Heart right ventricle (tissue), 16 donors: Measurements from ENCODE around the gene PROB1. TPM values are rescaled to one million over a fixed set of nuclear protein-coding genes. Genes with fewer than 3 reads are reported as not detected.
A peak's percentile ranks its signal among the peaks of the same experiment; 100 is the strongest.

ENCODE experiments used
- ATAC-seq, 8 donors: fragments of 200-7000 bp; cut with Tn5 transposase; one replicate each; pipeline ENCODE4 v1.9.1; 2020; ENCODE audit warnings: mild to moderate bottlenecking in 8 of 8, moderate library complexity in 8 of 8, moderate number of reproducible peaks in 1 of 8
- DNase-seq, 2 donors: peaks; one replicate each; pipeline ENCODE4 v3.0.0-alpha.2; 2020
- H3K27ac ChIP-seq, 10 donors: fragments of 200-600 bp; sonication (generic) in 2 of 10; one replicate each; pipeline versions ENCODE4 v1.5.0 to v1.8.0; 2020 to 2022; ENCODE audit warnings: mild to moderate bottlenecking in 3 of 10
- H3K27me3 ChIP-seq, 7 donors: fragments of 200-600 bp; one replicate each; pipeline ENCODE4 v1.8.0; 2021 to 2022; ENCODE audit warnings: mild to moderate bottlenecking in 2 of 7
- H3K36me3 ChIP-seq, 9 donors: fragments of 200-600 bp; sonication (generic) in 1 of 9; one replicate each; pipeline versions ENCODE4 v1.5.0 to v1.8.0; 2020 to 2022; ENCODE audit warnings: mild to moderate bottlenecking in 2 of 9
- H3K4me1 ChIP-seq, 9 donors: fragments of 200-600 bp; sonication (generic) in 1 of 9; one replicate each; pipeline versions ENCODE4 v1.5.0 to v1.8.0; 2020 to 2022; ENCODE audit warnings: mild to moderate bottlenecking in 4 of 9
- H3K4me3 ChIP-seq, 10 donors: fragments of 200-600 bp; sonication (generic) in 2 of 10; one replicate each; pipeline versions ENCODE4 v1.5.0 to v1.8.0; 2020 to 2022; ENCODE audit warnings: mild to moderate bottlenecking in 7 of 10, moderate library complexity in 2 of 10
- H3K9me3 ChIP-seq, 11 donors: fragments of 200-600 bp in 10 of 11; sonication (generic) in 2 of 11; one replicate each; pipeline versions ENCODE4 v1.5.0 to v1.8.0; 2013 to 2022; ENCODE audit warnings: mild to moderate bottlenecking in 2 of 11, control low read depth in 1 of 11, moderate library complexity in 1 of 11
- CTCF ChIP-seq, 9 donors: fragments of 200-600 bp; sonication (generic) in 2 of 9; IDR thresholded peaks; one replicate each; pipeline versions ENCODE4 v1.5.0 to v1.8.0; 2021 to 2022; ENCODE audit warnings: antibody characterized with exemption in 9 of 9, mild to moderate bottlenecking in 5 of 9, moderate library complexity in 1 of 9
- WGBS, 2 donors: extraction: QIAGEN DNeasy Blood & Tissue Kit; methylation state at CpG; one replicate each; pipeline ENCODE4 v1.1.7; 2013; ENCODE audit warnings: inconsistent platforms in 1 of 2; 5-methylcytosine and 5-hydroxymethylcytosine counted together
- intact Hi-C, 10 donors: fragments of 100-400 bp; cut with DNase I; formaldehyde crosslinking; loops; one replicate each; pipeline versions ENCODE4 v1.11.1 to v1.14.2; 2022
- polyA plus RNA-seq, 2 donors: library from polyadenylated mRNA; stranded (reverse); fragments of 200-250 nt; gene quantifications; one replicate each; pipeline ENCODE4 v1.2.3, GENCODE V29; 2013
- total RNA-seq, 10 donors: library from RNA; stranded (reverse); fragmentation: NEBNext Ultra II Directional in 3 of 10; extraction: Animal tissue kit (Norgen Biotek cat#: 25700) in 3 of 10; gene quantifications; one replicate each; pipeline versions ENCODE4 v1.2.1 to v1.2.4, GENCODE V29; 2021 to 2023
- donor health status: Arrhythmogenic right ventricular cardiomyopathy.
- donor health status: ischemic (EF 13 %, LVEDD 7.1; RV severe dilation, severe dysfunction).
- donor health status: healthy with polysubstance abuse.
- donor health status: DM: no; HTN: yes; CAD: no.
- donor health status: DM: no; HTN: no; CAD: no.
- donor health status: ischemic (EF 25% LVEDD 6.9; RV normal size, moderate dysfunction).
- donor health status: ischemic (EF 25% LVEDD 5.7; RV mildly dilated, moderate dysfunction).
- donor health status: healthy.
- donor health status: DM: yes; HTN: yes; CAD: no.
- donor health status: Ischemic cardiomyopathy.
- donor health status: ischemic (EF 35%, LVEDD 5.7; RV mildly dilated, moderate dysfunction).
- donor health status: nonischemic (EF 11% LVEDD 7.7; RV severe dilation, severe dysfunction).
- donor health status: DM: yes; HTN: yes; CAD: no.
- donor health status: PGD.
- donor health status: ischemic (EF 29% LVEDD 5.4; RV normal size, mild dysfunction).
- donor health status: nonischemic (EF 23%, LVEDD 6.1; RV moderate dilation, normal function).

PROB1 gene
- total and polyA plus RNA-seq, 12 donors, result 12.2 to 64.8 (median 33.8) TPM

GRCh38 chr5:139385061-139386049 lies 9.5 kb downstream of the PROB1 start:
- intact Hi-C loops, result no loop called here
- TF ChIP-seq CTCF (IDR thresholded peaks at IDR 0.05), result peak in 8 of 9 donors; percentile 18 to 60 (median 38)
- Histone ChIP-seq H3K4me3 (peak overlapping the region in 9 of 10 donors; percentile 25 to 55 (median 42)), H3K36me3 (peaks cover 0 to 9% (median 0%) of the 10 kb centered on the region in 9 donors), H3K9me3 (no peaks in the 10 kb centered on the region), H3K4me1 (peaks cover 0 to 48% (median 35%) of the 10 kb centered on the region in 9 donors), H3K27ac (peak overlapping the region; percentile 46 to 86 (median 74)), H3K27me3 (no peaks in the 10 kb centered on the region)
- DNase-seq (no peak), ATAC-seq (peak in 5 of 8 donors; percentile 35 to 60 (median 48))
- WGBS, 2 donors, result 39 to 48% methylated on average over 8 of the region's 8 CpGs

GRCh38 chr5:139384591-139385051 lies 10.3 kb downstream of the PROB1 start:
- H3K4me1 ChIP-seq, result peaks cover 0 to 45% (median 33%) of the 10 kb centered on the region in 9 donors
- peak overlapping the region; percentile 46 to 86 (median 74) for H3K27ac ChIP-seq
- peaks cover 0 to 3% (median 0%) of the 10 kb centered on the region in 9 donors for H3K36me3 ChIP-seq
- H3K27me3 ChIP-seq, result no peaks in the 10 kb centered on the region
- 78 to 87% methylated on average over 9 of the region's 9 CpGs for WGBS, 2 donors
- no peak for DNase-seq
- no peak for TF ChIP-seq CTCF (IDR thresholded peaks at IDR 0.05)
- intact Hi-C loops, result no loop called here
- peak overlapping the region in 8 of 10 donors; percentile 25 to 55 (median 46) for H3K4me3 ChIP-seq
- no peaks in the 10 kb centered on the region for H3K9me3 ChIP-seq
- ATAC-seq, result peak in 1 of 8 donors; percentile 8

- intact Hi-C loops, result no loop called here
- no peak for ATAC-seq
- TF ChIP-seq CTCF (IDR thresholded peaks at IDR 0.05), result no peak
- Histone ChIP-seq H3K9me3 (no peaks in the 10 kb centered on the region), H3K4me1 (peaks cover 0 to 43% (median 27%) of the 10 kb centered on the region in 9 donors), H3K36me3 (no peaks in the 10 kb centered on the region), H3K4me3 (no peak overlapping the region), H3K27ac (peak overlapping the region in 5 of 10 donors; percentile 72 to 86 (median 78)), H3K27me3 (no peaks in the 10 kb centered on the region)
- WGBS, 2 donors, result 86 to 90% methylated on average over 7 of the region's 7 CpGs
- DNase-seq, result no peak
These were observed 10.8 kb downstream of the PROB1 start for GRCh38 chr5:139383993-139384590.

GRCh38 chr5:139383275-139383992 lies 11.5 kb downstream of the PROB1 start, which contains the start of gene SLC23A1:
Gene SLC23A1 (minus strand): TSS chr5:139383297. CDS start chr5:139383253, 44 bp downstream.
- DNase-seq (no peak), ATAC-seq (no peak)
- Histone ChIP-seq H3K9me3 (no peaks in the 10 kb centered on the region), H3K27ac (peak within 1 kb of the TSS in 3 of 10 donors; percentile 72 to 86 (median 78)), H3K36me3 (no peaks in the 10 kb centered on the region), H3K4me1 (peaks cover 0 to 36% (median 21%) of the 10 kb centered on the region in 9 donors), H3K4me3 (no peak within 1 kb of the TSS), H3K27me3 (no peaks in the 10 kb centered on the region)
- no peak for TF ChIP-seq CTCF (IDR thresholded peaks at IDR 0.05)
- WGBS, 2 donors, result 76 to 77% methylated on average over 10 of the region's 10 CpGs
- intact Hi-C loops, result no loop called here
